Smooth muscle cell (in vitro differentiated cells): Measurements from ENCODE around the gene PARN. TPM values are rescaled to one million over a fixed set of nuclear protein-coding genes. Genes with fewer than 3 reads are reported as not detected.
A peak's percentile ranks its signal among the peaks of the same experiment; 100 is the strongest.
"Not testable (repeated sequence)": the region's sequence is repeated elsewhere in the genome, so short reads cannot be mapped to it uniquely, and the experiment has no call there.

Source experiments
- DNase-seq: peaks from one replicate; lab custom pipeline; 2025; ENCODE audit not compliant: unreplicated experiment; lab: John Stamatoyannopoulos, UW
- H2AFZ ChIP-seq: fragments of 200-600 bp; sonication (generic); 2 replicates; pipeline ENCODE4 v1.6.0; 2016; ENCODE audit warnings: antibody characterized with exemption, low read depth, mild to moderate bottlenecking
- H3F3A ChIP-seq: fragments of 200-600 bp; sonication (generic); 2 replicates; pipeline ENCODE4 v1.6.0; 2017; ENCODE audit warnings: antibody characterized with exemption, low read depth
- H3K27ac ChIP-seq: fragments of 200-600 bp; sonication (generic); 2 replicates; pipeline ENCODE4 v1.5.1; 2016; ENCODE audit warnings: low read depth, mild to moderate bottlenecking
- H3K27me3 ChIP-seq: fragments of 200-600 bp; sonication (generic); 2 replicates; pipeline ENCODE4 v1.6.1; 2016; ENCODE audit warnings: low read depth, mild to moderate bottlenecking
- H3K36me3 ChIP-seq: fragments of 200-600 bp; sonication (generic); 2 replicates; pipeline ENCODE4 v1.5.1; 2016; ENCODE audit warnings: low read depth
- H3K4me1 ChIP-seq: fragments of 200-600 bp; sonication (generic); 2 replicates; pipeline ENCODE4 v1.5.1; 2016; ENCODE audit warnings: low read depth
- H3K4me2 ChIP-seq: fragments of 200-600 bp; sonication (generic); 2 replicates; pipeline ENCODE4 v1.6.0; 2016; ENCODE audit warnings: mild to moderate bottlenecking
- H3K4me3 ChIP-seq: fragments of 200-600 bp; sonication (generic); 2 replicates; pipeline ENCODE4 v1.5.1; 2016; ENCODE audit warnings: mild to moderate bottlenecking
- H3K79me2 ChIP-seq: fragments of 200-600 bp; sonication (generic); 2 replicates; pipeline ENCODE4 v1.6.0; 2016; ENCODE audit warnings: low read depth, mild to moderate bottlenecking
- H3K9ac ChIP-seq: fragments of 200-600 bp; sonication (generic); 2 replicates; pipeline ENCODE4 v1.6.0; 2016; ENCODE audit warnings: low read depth
- H3K9me3 ChIP-seq: fragments of 200-600 bp; sonication (generic); replicated peaks from 2 replicates; pipeline ENCODE4 v1.5.1; 2016; ENCODE audit warnings: low read depth
- H4K20me1 ChIP-seq: fragments of 200-600 bp; sonication (generic); 2 replicates; pipeline ENCODE4 v1.6.0; 2016; ENCODE audit warnings: low read depth
- WGBS: methylation state at CpG from one replicate; pipeline ENCODE4 v1.1.7; 2016; ENCODE audit warnings: low lambda C conversion rate; 5-methylcytosine and 5-hydroxymethylcytosine counted together
- polyA plus RNA-seq: library from polyadenylated mRNA; unstranded; fragments of >200 nt; fragmentation: Nextera tagmentation; extraction: Ambion mirVana; gene quantifications from 2 replicates; pipeline ENCODE4 v1.2.1, GENCODE V29; 2016
- total RNA-seq: library from RNA; depleted of rRNA; stranded (reverse); fragments of >200 nt; gene quantifications from 2 replicates; pipeline ENCODE4 v1.2.3, GENCODE V29; 2014
- TF ChIP-seq, protein P1 (sequence below): fragments of 200-600 bp; sonication (generic); IDR thresholded peaks from 2 replicates; pipeline ENCODE4 v1.5.1; 2017; ENCODE audit warnings: borderline replicate concordance, mild to moderate bottlenecking, antibody characterized with exemption; ENCODE audit not compliant: insufficient read depth, poor library complexity, severe bottlenecking

Gene PARN
- total and polyA plus RNA-seq, 2 experiments from 2014 or later, result 22.2 to 24.6 TPM

DNA sequence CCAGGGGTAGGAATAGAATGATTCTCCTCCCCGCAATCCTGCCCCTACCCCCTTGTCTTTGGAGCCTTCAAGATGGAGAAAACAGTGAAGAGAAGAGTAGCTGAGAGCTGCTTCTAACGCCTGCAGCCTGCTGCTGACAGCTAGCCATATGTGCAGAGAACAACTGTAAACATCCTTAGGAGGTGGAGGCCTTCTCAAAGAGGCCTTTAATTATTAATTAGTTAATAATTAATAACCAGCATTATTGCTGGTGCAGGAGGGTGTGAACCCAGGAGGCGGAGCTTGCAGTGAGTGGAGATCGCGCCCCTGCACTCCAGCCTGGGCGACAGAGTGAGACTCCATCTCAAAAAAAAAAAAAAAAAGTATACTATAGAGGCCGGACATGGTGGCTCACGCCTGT is 11.1 kb upstream of the PARN start:
- H3K36me3 ChIP-seq, result peaks cover 17% of the 10 kb centered on the region
- peaks cover 96% of the 10 kb centered on the region for H3K79me2 ChIP-seq
- peaks cover 100% of the 10 kb centered on the region for H4K20me1 ChIP-seq
- peaks cover 3% of the 10 kb centered on the region for H3K4me1 ChIP-seq
- no peaks in the 10 kb centered on the region for H3K27me3 ChIP-seq
- H2AFZ ChIP-seq, result no peak overlapping the region
- no peak overlapping the region for H3K4me2 ChIP-seq
- H3K27ac ChIP-seq, result no peak overlapping the region
- no peak overlapping the region for H3K4me3 ChIP-seq
- 97% methylated on average over 8 of the region's 8 CpGs for WGBS
- TF ChIP-seq, protein P1, sequence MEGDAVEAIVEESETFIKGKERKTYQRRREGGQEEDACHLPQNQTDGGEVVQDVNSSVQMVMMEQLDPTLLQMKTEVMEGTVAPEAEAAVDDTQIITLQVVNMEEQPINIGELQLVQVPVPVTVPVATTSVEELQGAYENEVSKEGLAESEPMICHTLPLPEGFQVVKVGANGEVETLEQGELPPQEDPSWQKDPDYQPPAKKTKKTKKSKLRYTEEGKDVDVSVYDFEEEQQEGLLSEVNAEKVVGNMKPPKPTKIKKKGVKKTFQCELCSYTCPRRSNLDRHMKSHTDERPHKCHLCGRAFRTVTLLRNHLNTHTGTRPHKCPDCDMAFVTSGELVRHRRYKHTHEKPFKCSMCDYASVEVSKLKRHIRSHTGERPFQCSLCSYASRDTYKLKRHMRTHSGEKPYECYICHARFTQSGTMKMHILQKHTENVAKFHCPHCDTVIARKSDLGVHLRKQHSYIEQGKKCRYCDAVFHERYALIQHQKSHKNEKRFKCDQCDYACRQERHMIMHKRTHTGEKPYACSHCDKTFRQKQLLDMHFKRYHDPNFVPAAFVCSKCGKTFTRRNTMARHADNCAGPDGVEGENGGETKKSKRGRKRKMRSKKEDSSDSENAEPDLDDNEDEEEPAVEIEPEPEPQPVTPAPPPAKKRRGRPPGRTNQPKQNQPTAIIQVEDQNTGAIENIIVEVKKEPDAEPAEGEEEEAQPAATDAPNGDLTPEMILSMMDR, result no peak
- H3K9me3 ChIP-seq, result no peaks in the 10 kb centered on the region
- no peaks in the 10 kb centered on the region for H3F3A ChIP-seq
- no peak for DNase-seq
- H3K9ac ChIP-seq, result no peak overlapping the region

- H3K36me3 ChIP-seq, result peaks cover 14% of the 10 kb centered on the region
- no peaks in the 10 kb centered on the region for H3K9me3 ChIP-seq
- 94% methylated on average over 10 of the region's 10 CpGs for WGBS
- no peak overlapping the region for H2AFZ ChIP-seq
- H4K20me1 ChIP-seq, result peaks cover 100% of the 10 kb centered on the region
- H3K4me2 ChIP-seq, result no peak overlapping the region
- H3F3A ChIP-seq, result no peaks in the 10 kb centered on the region
- H3K4me1 ChIP-seq, result peaks cover 9% of the 10 kb centered on the region
- H3K79me2 ChIP-seq, result peaks cover 99% of the 10 kb centered on the region
- no peak for DNase-seq
- no peak overlapping the region for H3K9ac ChIP-seq
- no peak overlapping the region for H3K4me3 ChIP-seq
- TF ChIP-seq, protein P1, result no peak
- H3K27me3 ChIP-seq, result no peaks in the 10 kb centered on the region
- H3K27ac ChIP-seq, result no peak overlapping the region
These were observed 10.5 kb upstream of the PARN start for GRCh38 chr16:14640538-14640937.

DNA sequence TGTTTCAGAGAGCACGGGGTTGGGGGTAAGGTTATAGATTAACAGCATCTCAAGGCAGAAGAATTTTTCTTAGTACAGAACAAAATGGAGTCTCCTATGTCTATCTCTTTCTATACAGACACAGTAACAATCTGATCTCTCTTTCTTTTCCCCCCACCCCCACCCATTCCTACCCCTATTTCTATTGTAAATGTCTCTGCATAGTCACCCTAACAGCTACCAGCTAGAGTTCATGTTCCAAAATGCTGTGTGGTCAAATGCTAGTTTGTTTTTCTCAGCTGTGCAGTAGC is 6.8 kb upstream of the PARN start:
- not testable (repeated sequence) for H3K4me3 ChIP-seq, H3K36me3 ChIP-seq, DNase-seq, H3K27me3 ChIP-seq, H3K9ac ChIP-seq, H3K4me2 ChIP-seq, H3F3A ChIP-seq, H3K9me3 ChIP-seq, H2AFZ ChIP-seq
- H4K20me1 ChIP-seq, result peaks cover 83% of the 10 kb centered on the region
- WGBS, result 11% methylated on average over 1 of the region's 1 CpG
- H3K4me1 ChIP-seq, result peaks cover 21% of the 10 kb centered on the region
- H3K79me2 ChIP-seq, result peaks cover 90% of the 10 kb centered on the region
- H3K27ac ChIP-seq, result peak overlapping the region; percentile 13

DNA sequence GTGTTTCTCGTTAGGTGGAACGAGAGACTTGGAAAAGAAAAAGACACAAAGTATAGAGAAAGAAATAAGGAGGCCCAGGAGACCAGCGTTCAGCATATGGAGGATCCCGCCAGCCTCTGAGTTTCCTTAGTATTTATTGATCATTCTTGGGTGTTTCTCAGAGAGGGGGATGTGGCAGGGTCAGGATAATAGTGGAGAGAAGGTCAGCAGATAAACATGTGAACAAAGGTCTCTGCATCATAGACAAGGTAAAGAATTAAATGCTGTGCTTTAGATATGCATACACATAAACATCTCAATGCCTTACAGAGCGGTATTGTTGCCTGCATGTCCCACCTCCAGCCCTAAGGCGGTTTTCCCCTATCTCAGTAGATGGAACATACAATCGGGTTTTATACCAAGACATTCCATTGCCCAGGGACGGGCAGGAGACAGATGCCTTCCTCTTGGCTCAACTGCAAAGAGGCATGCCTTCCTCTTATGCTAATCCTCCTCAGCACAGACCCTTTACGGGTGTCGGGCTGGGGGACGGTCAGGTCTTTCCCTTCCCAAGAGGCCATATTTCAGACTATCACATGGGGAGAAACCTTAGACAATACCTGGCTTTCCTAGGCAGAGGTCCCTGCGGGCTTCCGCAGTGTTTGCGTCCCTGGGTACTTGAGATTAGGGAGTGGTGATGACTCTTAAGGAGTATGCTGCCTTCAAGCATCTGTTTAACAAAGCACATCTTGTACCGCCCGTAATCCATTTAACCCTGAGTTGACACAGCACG is 6.3 kb upstream of the PARN start:
- H3K9me3 ChIP-seq, H3K9ac ChIP-seq, H3K4me2 ChIP-seq, H3K4me3 ChIP-seq, H3K36me3 ChIP-seq, DNase-seq, H3F3A ChIP-seq, H3K27me3 ChIP-seq, H2AFZ ChIP-seq: not testable (repeated sequence)
- H3K27ac ChIP-seq, result peak overlapping the region; percentile 13
- H4K20me1 ChIP-seq, result peaks cover 78% of the 10 kb centered on the region
- peaks cover 86% of the 10 kb centered on the region for H3K79me2 ChIP-seq
- H3K4me1 ChIP-seq, result peaks cover 21% of the 10 kb centered on the region
- 46% methylated on average over 17 of the region's 17 CpGs for WGBS
